ENCODE results near the gene STARD5.

STARD5 gene

GRCh38 chr15:81270781-81271491 lies 53.0 kb downstream of the STARD5 start:
- DNase-seq = no peak

- no peak for DNase-seq
Observed at GRCh38 chr15:81270188-81270587, 53.8 kb downstream of the STARD5 start.

GRCh38 chr15:81268881-81269601 lies 54.9 kb downstream of the STARD5 start:
- no peak for DNase-seq

GRCh38 chr15:81268340-81268739 lies 55.6 kb downstream of the STARD5 start:
- DNase-seq = no peak

GRCh38 chr15:81265944-81266775 lies 57.8 kb downstream of the STARD5 start:
- peak; percentile 83 for DNase-seq

GRCh38 chr15:81265256-81265943 lies 58.5 kb downstream of the STARD5 start:
- DNase-seq = no peak

- DNase-seq = no peak
Observed at GRCh38 chr15:81264072-81264857, 59.7 kb downstream of the STARD5 start.

- no peak for DNase-seq
Observed at GRCh38 chr15:81263477-81263876, 60.5 kb downstream of the STARD5 start.

GRCh38 chr15:81261172-81261811 lies 62.6 kb downstream of the STARD5 start:
- DNase-seq = no peak

- DNase-seq = no peak
Observed at GRCh38 chr15:81259760-81260298, 64.1 kb downstream of the STARD5 start.

All from CD4-positive, alpha-beta T cell treated with Interleukin-10 for 1 hour (primary cell).